ENCODE data around the gene OTUD4.

OTUD4 gene

GRCh38 chr4:145130130-145130529 lies 50.3 kb downstream of the OTUD4 start:
- no peak for DNase-seq (ENCODE audit: low spot score)

GRCh38 chr4:145125396-145125795 lies 55.0 kb downstream of the OTUD4 start:
- DNase-seq (ENCODE audit: low spot score), result no peak

GRCh38 chr4:145108128-145108527 lies 72.3 kb downstream of the OTUD4 start:
- no peak for DNase-seq (ENCODE audit: low spot score)

DNA sequence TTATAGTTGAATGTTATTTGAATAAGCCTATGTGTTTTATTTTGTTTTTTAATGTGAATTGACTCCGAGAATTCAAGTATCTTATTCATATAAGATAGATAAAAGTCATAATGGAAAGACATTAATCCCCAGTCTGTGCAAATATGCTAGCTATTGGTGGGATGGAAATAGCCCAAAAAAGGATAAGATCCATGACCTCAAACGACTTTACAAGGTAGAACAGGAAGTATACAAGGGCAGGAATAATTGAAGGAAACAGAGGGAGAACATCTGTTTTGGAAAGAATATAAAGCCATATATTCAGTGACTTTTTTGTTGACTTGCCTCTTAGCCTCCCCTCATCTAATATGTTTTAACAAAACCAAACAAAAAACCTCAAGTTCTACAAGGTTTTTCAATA lies 73.3 kb downstream of the OTUD4 start:
- DNase-seq (ENCODE audit: low spot score), result no peak

DNA sequence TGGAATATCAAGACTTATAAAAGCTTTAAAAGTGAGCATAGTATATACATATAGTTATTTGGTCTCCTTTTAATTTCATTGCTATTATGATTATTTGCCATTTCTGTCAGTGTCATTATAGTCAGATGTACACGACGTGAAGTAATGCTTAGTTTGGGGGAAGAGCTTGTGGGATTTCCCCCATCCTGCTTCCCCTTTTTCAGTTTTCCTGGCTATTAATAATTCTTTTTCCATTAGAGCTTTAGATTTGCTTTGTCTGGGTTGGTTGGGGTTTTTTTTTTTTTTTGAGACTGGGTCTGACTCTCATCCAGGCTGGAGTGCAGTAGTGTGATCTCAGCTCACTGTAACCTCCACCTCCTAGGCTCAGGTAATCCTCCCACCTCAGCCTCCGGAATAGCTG lies 76.9 kb downstream of the OTUD4 start:
- DNase-seq (ENCODE audit: low spot score), result no peak

DNA sequence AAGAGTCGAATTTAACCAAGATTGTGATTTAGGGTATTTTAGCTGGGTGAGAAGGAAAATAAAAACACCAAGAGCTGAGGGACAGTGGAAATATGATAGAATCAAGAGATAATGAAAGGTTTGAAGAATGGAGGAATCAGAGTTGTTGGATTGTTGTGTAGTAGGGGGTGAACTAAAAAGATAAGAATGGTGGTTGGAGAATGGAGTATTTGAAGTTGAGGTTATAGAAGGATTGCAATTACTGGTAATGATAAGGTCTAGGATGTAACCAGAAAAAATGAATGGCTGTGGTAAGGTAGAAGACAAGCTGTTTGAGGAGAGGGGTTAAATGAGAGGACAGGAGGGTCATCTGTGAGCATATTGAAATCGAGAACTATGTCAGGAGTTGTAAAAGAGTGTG lies 77.8 kb downstream of the OTUD4 start:
- no peak for DNase-seq (ENCODE audit: low spot score)

DNA sequence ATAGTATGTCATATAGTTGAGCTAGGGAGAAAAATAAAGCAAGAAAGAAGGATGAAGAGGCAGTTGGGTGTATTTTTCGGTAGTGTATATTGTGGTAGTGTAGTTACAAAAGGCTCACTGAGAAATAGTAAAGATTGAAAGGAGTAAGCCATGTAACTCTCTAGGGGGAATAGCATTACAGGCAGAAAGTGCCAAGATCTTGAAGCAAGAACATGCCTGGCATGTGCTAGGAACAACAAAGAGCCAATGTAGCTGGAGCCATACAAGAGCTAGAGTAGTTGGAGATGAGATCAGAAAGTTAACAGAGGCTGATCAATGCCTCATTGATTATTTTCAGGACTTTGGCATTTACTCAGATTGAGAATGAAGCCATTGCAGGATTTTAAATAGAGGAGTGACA lies 79.3 kb downstream of the OTUD4 start:
- no peak for DNase-seq (ENCODE audit: low spot score)

GRCh38 chr4:145099653-145100052 lies 80.7 kb downstream of the OTUD4 start:
- DNase-seq (ENCODE audit: low spot score), result no peak

DNA sequence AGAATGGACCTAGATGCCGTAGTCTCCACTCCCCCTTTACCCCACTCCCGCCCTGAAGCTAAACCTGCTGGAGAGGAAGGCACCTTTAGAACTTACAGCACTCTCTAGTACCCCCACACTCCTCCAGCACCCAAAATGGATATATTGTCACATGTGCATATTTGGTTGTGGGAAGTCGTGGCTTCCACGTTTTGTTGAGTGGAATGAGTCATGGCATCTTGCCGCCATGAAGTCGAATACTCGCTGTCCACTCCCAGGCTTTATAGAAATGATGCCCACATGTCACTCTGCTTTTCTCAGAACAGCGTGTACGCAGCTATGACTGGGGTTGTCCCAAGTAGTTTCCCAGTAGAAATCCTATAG lies 81.7 kb downstream of the OTUD4 start:
- DNase-seq (ENCODE audit: low spot score), result peak; percentile 35

DNA sequence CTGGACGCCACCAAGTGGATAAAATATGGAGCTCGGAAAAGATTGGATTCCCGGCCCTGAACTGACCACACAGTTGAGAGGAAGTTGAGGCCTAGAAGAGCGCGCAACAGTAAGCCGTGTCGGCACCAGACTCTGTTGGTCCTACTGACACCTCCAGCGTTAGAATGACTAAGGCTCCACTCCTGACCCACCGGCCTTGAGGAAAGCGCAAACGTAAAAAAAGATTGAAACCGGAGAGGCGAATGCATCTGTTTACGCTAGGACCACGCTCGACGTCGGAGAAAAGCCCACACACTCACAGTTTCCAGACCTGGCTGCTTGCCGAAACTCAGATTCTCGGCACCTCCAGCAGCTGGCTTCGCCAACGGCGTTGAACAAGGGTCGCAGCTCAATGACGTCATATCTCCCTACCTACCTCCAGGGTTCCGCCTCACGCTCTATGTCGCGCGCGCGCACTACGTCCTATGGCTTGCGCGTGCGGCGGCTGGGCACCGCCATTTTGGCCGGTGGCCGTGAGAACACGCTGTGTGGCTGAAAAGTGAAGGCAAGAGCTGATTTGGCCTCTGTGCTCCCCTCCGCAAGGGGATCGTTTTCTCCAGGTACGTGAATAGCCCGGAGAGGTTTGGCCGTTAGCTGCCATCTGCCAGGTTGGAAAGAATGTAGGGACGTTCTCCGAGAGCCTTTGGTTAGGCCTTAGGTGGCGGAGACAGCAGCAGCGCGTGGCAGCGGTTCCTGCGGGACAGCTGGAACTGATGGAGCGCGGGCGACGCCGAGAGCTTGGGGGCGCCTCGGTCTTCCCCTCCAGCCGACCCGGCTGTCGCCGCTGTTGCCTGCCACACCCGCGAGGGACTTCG lies 82.3 kb downstream of the OTUD4 start, which contains the start of the genes ABCE1 and ANAPC10:
ABCE1 (plus strand) TSS at position 491 of the 854 bp plus-strand sequence. CDS start 6,102 bp downstream, outside the sequence.
ANAPC10 (minus strand) TSS at position 376 of the 854 bp plus-strand sequence. CDS start 2,097 bp downstream, outside the sequence.
- DNase-seq (ENCODE audit: low spot score), result peak; percentile 84

- no peak for DNase-seq (ENCODE audit: low spot score)
Observed at GRCh38 chr4:145097331-145097820, 83.0 kb downstream of the OTUD4 start.

GRCh38 chr4:145093638-145094037 lies 86.8 kb downstream of the OTUD4 start:
- no peak for DNase-seq (ENCODE audit: low spot score)

DNA sequence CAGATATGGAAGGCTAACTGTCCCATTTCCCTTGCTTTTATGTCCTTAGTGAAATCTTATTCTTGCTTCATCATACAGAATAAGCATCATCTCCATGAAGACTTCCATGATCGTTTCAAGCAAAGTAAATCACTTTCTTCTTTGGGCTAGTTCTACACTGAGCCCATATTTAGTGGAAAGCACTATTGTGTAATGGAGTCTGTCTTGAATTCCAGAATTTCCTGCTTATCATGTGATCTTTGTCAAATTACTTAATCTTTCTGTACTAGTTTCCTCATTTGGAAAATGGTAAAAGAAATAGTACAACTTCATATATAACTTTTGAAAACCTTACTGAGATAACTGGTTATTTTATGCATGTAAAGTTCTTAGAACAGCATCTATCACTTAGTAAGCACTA lies 90.0 kb downstream of the OTUD4 start:
- no peak for DNase-seq (ENCODE audit: low spot score)

DNA sequence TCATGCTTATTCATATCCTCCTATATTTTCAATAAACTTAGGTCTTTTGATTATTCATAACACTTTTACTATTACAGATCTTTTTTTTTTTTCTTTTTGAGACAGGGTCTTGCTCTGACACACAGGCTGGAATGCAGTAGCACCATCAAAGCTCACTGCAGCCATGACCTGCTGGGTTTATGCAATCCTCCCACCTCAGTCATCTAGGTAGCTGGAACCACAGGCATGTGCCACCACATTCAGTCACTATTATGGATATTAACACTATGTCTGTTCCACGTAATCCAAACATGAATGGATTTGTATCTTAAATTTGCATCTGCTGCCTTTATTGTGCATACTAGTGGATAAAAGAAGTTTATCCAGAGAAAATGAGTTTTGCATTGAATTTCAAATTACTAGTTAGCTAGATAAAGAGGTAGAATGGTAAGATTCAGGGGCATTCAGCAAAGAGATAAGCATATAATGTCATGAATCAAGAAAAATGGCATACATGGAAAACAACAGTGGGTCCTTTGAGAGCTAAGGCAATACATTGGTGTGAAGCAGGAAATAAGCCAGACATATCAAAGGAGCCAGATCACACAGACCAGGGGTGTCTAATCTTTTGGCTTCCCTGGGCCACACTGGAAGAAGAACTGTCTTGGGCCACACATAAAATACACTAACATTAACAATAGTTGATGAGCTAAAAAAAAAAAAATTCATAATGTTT lies 96.3 kb downstream of the OTUD4 start:
- no peak for DNase-seq (ENCODE audit: low spot score)

Data from HuH-7 (cell line).